Measurements from ENCODE around the gene ARID4B.

- TF ChIP-seq POLR2A (IDR thresholded peaks at IDR 0.05) (no peak), CTCF (IDR thresholded peaks at IDR 0.05) (no peak)
Measured at GRCh38 chr1:235131961-235132360, 196.0 kb downstream of the ARID4B start.

Data from heart left ventricle (tissue), 13 donors.